Activated CD4-positive, alpha-beta T cell treated with anti-CD3 and anti-CD28 coated beads for 4 hours (primary cell): ENCODE results near the gene IL12A.

Source experiments
- DNase-seq, 2 donors: peaks; one replicate each; pipeline ENCODE4 v3.0.0-alpha.2; 2020

IL12A gene

GRCh38 chr3:160038862-160039562 lies 50.4 kb downstream of the IL12A start:
- DNase-seq = no peak

GRCh38 chr3:160040181-160040580 lies 51.5 kb downstream of the IL12A start:
- DNase-seq = no peak

GRCh38 chr3:160041465-160041864 lies 52.8 kb downstream of the IL12A start:
- no peak for DNase-seq

GRCh38 chr3:160044121-160044520 lies 55.5 kb downstream of the IL12A start:
- no peak for DNase-seq
